K562 (cell line): ENCODE results near the gene HSF4. TPM values are rescaled to one million over a fixed set of nuclear protein-coding genes. Genes with fewer than 3 reads are reported as not detected.

Experiments
- ATAC-seq: fragments of 200-7000 bp; cut with Tn5 transposase; 3 replicates; pipeline ENCODE4 v1.9.1; 2020; ENCODE audit warnings: moderate library complexity
- BruUV-seq: library from RNA; stranded (reverse); fragments of 400-500 nt; replicated peaks from 2 replicates; lab custom pipeline; 2021; lab: Mats Ljungman, UMichigan
- CTCF ChIA-PET: fragments of 300-600 bp; formaldehyde crosslinking; extraction: SDS; loops from one replicate; lab custom pipeline; 2021; ENCODE audit warnings: low intra/inter-chr PET ratio; lab: Yijun Ruan, JAX
- POLR2A ChIA-PET: fragments of 300-600, 350-650 bp; sonication (Branson Sonifier 250); formaldehyde crosslinking; extraction: SDS; loops from one replicate; lab custom pipeline; 2021; ENCODE audit warnings: antibody characterized with exemption, inconsistent platforms; lab: Yijun Ruan, JAX
- DNase-seq, 4 experiments: peaks; one replicate each; pipeline versions ENCODE4 v3.0.0 to v3.0.0-alpha.2; 2011 to 2018; ENCODE audit warnings: low spot score in 3 of 4, mixed read lengths in 3 of 4; ENCODE audit errors: extremely low read depth in 1 of 4
- FAIRE-seq: peaks from 2 replicates; lab custom pipeline; 2011; peaks lifted over from hg19 to GRCh38; lab: Jason Lieb, UNC
- H2AFZ ChIP-seq: 2 replicates; pipeline ENCODE4 v1.6.0; 2011; ENCODE audit warnings: low read depth, low read length, control low read depth, inconsistent platforms
- H3K27ac ChIP-seq: fragments of 200-600 bp; 3 replicates; pipeline ENCODE4 v1.8.0; 2011; ENCODE audit warnings: low read depth, mild to moderate bottlenecking, control low read depth, inconsistent platforms, low read length, moderate library complexity, mixed read lengths; ENCODE audit errors: extremely low read depth
- H3K27me3 ChIP-seq, 2 experiments: fragments of 300-600 bp in 1 of 2; 2 replicates in 1 of 2; 3 replicates in 1 of 2; pipeline versions ENCODE4 v1.6.0 to v1.8.0; 2011; ENCODE audit warnings: inconsistent platforms in 2 of 2, low read length in 2 of 2, mild to moderate bottlenecking in 1 of 2, mixed read lengths in 1 of 2, moderate library complexity in 1 of 2; ENCODE audit not compliant: control insufficient read depth in 2 of 2, insufficient read depth in 2 of 2
- H3K36me3 ChIP-seq: fragments of 300-600 bp; 3 replicates; pipeline ENCODE4 v1.8.0; 2011; ENCODE audit warnings: mild to moderate bottlenecking, low read length, inconsistent platforms; ENCODE audit not compliant: control insufficient read depth, insufficient read depth
- H3K4me1 ChIP-seq, 2 experiments: fragments of 200-600 bp in 1 of 2; replicated peaks in 1 of 2; 2 replicates in 1 of 2; 3 replicates in 1 of 2; pipeline versions ENCODE4 v1.5.1 to v1.8.0; 2011; ENCODE audit warnings: inconsistent platforms in 2 of 2, low read length in 2 of 2, mild to moderate bottlenecking in 1 of 2, mixed read lengths in 1 of 2, moderate library complexity in 1 of 2; ENCODE audit not compliant: control insufficient read depth in 2 of 2, insufficient read depth in 2 of 2
- H3K4me2 ChIP-seq: 2 replicates; pipeline ENCODE4 v1.6.1; 2011; ENCODE audit warnings: low read length, control low read depth, inconsistent platforms, mixed read lengths; ENCODE audit not compliant: insufficient read depth
- H3K4me3 ChIP-seq: fragments of 200-600 bp; sonication (generic), shearing (Covaris generic); 2 replicates; pipeline ENCODE4 v1.5.1; 2016; ENCODE audit warnings: control low read depth, inconsistent platforms
- H3K79me2 ChIP-seq: fragments of 200-600 bp; 3 replicates; pipeline ENCODE4 v1.8.0; 2011; ENCODE audit warnings: low read length, inconsistent platforms; ENCODE audit not compliant: control insufficient read depth, insufficient read depth
- H3K9ac ChIP-seq, 2 experiments: 2 replicates each; pipeline versions ENCODE4 v1.6.0 to v1.6.1; 2011; ENCODE audit warnings: low read depth in 2 of 2, low read length in 2 of 2, control low read depth in 1 of 2, inconsistent platforms in 1 of 2, mild to moderate bottlenecking in 1 of 2, mixed read lengths in 1 of 2; ENCODE audit not compliant: insufficient read depth in 1 of 2
- H3K9me1 ChIP-seq: one replicate; pipeline ENCODE4 v1.6.0; 2011; ENCODE audit warnings: inconsistent platforms, mild to moderate bottlenecking, low read length, moderate library complexity; ENCODE audit not compliant: control insufficient read depth, insufficient read depth
- H3K9me3 ChIP-seq: replicated peaks from 2 replicates; pipeline ENCODE4 v1.5.1; 2011; ENCODE audit warnings: low read depth, low read length, inconsistent platforms; ENCODE audit not compliant: control insufficient read depth, insufficient read depth
- H4K20me1 ChIP-seq: replicated peaks from 2 replicates; pipeline ENCODE4 v1.6.1; 2011; ENCODE audit warnings: low read length, inconsistent platforms, mixed read lengths; ENCODE audit not compliant: control insufficient read depth, insufficient read depth
- E2F5 ChIP-seq: sonication (generic); formaldehyde crosslinking; IDR thresholded peaks from 2 replicates; pipeline ENCODE4 v1.8.0; 2022; ENCODE audit warnings: mild to moderate bottlenecking, missing genetic modification reagents
- HDAC3 ChIP-seq: fragments of 450-650 bp; IDR thresholded peaks from 2 replicates; pipeline ENCODE4 v1.6.1; 2018; ENCODE audit warnings: borderline replicate concordance, mild to moderate bottlenecking, moderate library complexity; ENCODE audit not compliant: partially characterized antibody
- POLR2G ChIP-seq: fragments of 200-400 bp; formaldehyde crosslinking; IDR thresholded peaks from 2 replicates; pipeline ENCODE4 v1.6.1; 2017; ENCODE audit warnings: low read depth, mild to moderate bottlenecking, antibody characterized with exemption, low read length, moderate library complexity
- UBTF ChIP-seq, 2 experiments: IDR thresholded peaks; 2 replicates each; pipeline ENCODE4 v1.6.1; 2012; ENCODE audit warnings: improper control_type of control experiment in 2 of 2, low read depth in 2 of 2, low read length in 2 of 2, borderline replicate concordance in 1 of 2
- WGBS: fragments of 100-300 bp; shearing (Covaris generic); methylation state at CpG from one replicate; pipeline ENCODE4 v1.1.6; 2016; ENCODE audit warnings: low coverage, mixed read lengths; ENCODE audit not compliant: insufficient coverage; ENCODE audit errors: missing lambda C conversion rate; 5-methylcytosine and 5-hydroxymethylcytosine counted together
- in situ Hi-C: fragments of 300-500 bp; cut with MboI; formaldehyde crosslinking; loops from 4 replicates; pipeline ENCODE4 v1.15.0; 2018; ENCODE audit warnings: inconsistent platforms, mixed read lengths
- intact Hi-C: fragments of 100-400 bp; cut with micrococcal nuclease; formaldehyde crosslinking; loops from 2 replicates; pipeline ENCODE4 v1.14.2; 2022
- polyA plus RNA-seq, 8 experiments: library from polyadenylated mRNA; depleted of rRNA in 4 of 8; stranded (reverse) in 5 of 8; unstranded in 3 of 8; fragments of >200 nt; fragmentation: Nextera tagmentation in 2 of 8; fragmentation: Illumina TruSeq in 1 of 8; extraction: Ambion mirVana in 2 of 8; extraction: Trizol in 1 of 8; gene quantifications; 2 replicates each; pipeline versions ENCODE4 v1.2.1 to v1.2.3, GENCODE V29; 2011 to 2014; ENCODE audit warnings: inconsistent platforms in 1 of 8, missing spikeins in 1 of 8
- total RNA-seq, 7 experiments: library from RNA; depleted of rRNA in 6 of 7; stranded (reverse); fragments of >200 nt in 6 of 7; fragmentation: Illumina TruSeq in 2 of 7; extraction: Trizol in 2 of 7; gene quantifications; 2 replicates each; pipeline versions ENCODE4 v1.2.1 to v1.2.3, GENCODE V29; 2011 to 2021; ENCODE audit warnings: low replicate concordance in 1 of 7

The HSF4 gene
- total and polyA plus RNA-seq, 9 of the 15 experiments (the other 6 are each of a cell fraction or from before 2014, with no cell fraction given), result 0.50 to 35.4 (median 8.8) TPM; not detected in 1

DNA sequence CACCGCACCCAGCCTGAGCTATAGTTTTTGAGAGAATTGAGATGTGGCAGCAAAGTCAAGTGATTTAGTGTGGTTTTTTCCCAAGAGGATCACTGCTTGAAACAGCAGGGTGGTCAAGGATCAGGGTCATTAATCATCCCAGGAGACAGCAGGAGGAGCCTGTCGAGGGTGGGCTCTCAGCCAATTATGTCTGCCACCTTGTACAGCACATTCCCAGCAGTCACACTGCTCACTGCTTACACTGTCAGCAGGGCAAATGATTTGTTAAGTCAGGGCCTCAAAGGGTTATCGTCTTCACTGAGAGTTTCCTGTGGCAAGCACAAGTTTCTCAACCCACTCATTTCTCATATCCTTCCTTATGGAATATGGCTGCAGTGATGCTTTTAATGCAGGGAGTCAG, 26.9 kb upstream of the HSF4 start (continued):
- TF ChIP-seq UBTF (IDR thresholded peaks at IDR 0.05; ENCODE audit: borderline replicate concordance in 1 of 2, low read depth in 2 of 2, low read length in 2 of 2) (no peak), E2F5 (CRISPR knock-in tag) (no peak)

GRCh38 chr16:67141391-67141790, 23.2 kb upstream of the HSF4 start:
- in situ Hi-C loops, result no loop called here

More at GRCh38 chr16:67141391-67141790, 23.2 kb upstream of the HSF4 start:
- no TSS peak for BruUV-seq
- no peaks in the 10 kb centered on the region for H3K79me2 ChIP-seq
- no peak overlapping the region for H3K27ac ChIP-seq
- no peaks in the 10 kb centered on the region for H4K20me1 ChIP-seq
- H3K4me1 ChIP-seq, result no peaks in the 10 kb centered on the region
- H3K36me3 ChIP-seq, result peaks cover 95% of the 10 kb centered on the region
- over 99% methylated on average over 12 of the region's 13 CpGs for WGBS
- ATAC-seq, result no peak
- POLR2A ChIA-PET, result interaction anchor here (0.6 to 0.8 kb wide), 5 partner anchors 9 to 526 kb away, joined by 3 to 5 read pairs (median 3); partner anchors contain the start of gene B3GNT9
- H3K4me3 ChIP-seq, result no peak overlapping the region
- no peak for DNase-seq
- TF ChIP-seq HDAC3 (no peak), POLR2G (peak; percentile 39; the same call in 1 of the 2 replicates)
- FAIRE-seq, result no peak
- H3K4me2 ChIP-seq, result no peak overlapping the region
- H3K27me3 ChIP-seq, result no peaks in the 10 kb centered on the region
- CTCF ChIA-PET, result no interaction called here
- H3K9ac ChIP-seq, result no peak overlapping the region
- H2AFZ ChIP-seq, result no peak overlapping the region
- no peaks in the 10 kb centered on the region for H3K9me3 ChIP-seq
- H3K9me1 ChIP-seq, result no peaks in the 10 kb centered on the region
- intact Hi-C loops, result no loop called here
